Esophagus squamous epithelium (tissue), 4 donors: ENCODE results near the gene VAV3.

Source experiments
- POLR2A ChIP-seq, 4 donors: fragments of 450-650 bp; IDR thresholded peaks; one replicate each; pipeline ENCODE4 v1.6.1; 2017; ENCODE audit warnings: antibody characterized with exemption in 4 of 4, mild to moderate bottlenecking in 4 of 4, moderate library complexity in 3 of 4
- TF ChIP-seq, protein P1 (sequence below), 6 experiments: fragments of 450-650 bp in 4 of 6; fragments of 200-600 bp in 2 of 6; sonication (generic) in 2 of 6; IDR thresholded peaks; one replicate each; pipeline ENCODE4 v1.5.1; 2016 to 2019; ENCODE audit warnings: antibody characterized with exemption in 6 of 6, mild to moderate bottlenecking in 4 of 6, moderate library complexity in 4 of 6

DNA sequence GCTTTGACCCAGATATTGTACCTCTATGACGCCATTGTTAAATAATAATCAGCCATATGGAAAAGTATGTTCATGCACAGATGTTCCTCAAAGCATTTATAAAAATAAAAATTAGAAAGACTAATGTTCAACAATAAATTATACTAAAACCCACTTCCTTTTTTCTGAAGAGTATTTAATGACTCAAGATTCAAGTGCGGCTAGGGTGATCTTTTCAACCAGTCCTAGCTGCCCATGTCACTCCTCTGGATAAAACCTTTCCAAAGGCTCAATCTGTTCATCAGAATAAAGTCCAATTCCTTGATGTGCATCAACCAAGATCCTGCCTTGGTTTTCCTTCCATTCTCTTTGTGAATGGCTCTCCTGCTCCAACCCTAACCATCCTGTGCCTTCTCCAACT is 292.0 kb downstream of the VAV3 start:
- TF ChIP-seq POLR2A (IDR thresholded peaks at IDR 0.05): no peak
- TF ChIP-seq, protein P1, sequence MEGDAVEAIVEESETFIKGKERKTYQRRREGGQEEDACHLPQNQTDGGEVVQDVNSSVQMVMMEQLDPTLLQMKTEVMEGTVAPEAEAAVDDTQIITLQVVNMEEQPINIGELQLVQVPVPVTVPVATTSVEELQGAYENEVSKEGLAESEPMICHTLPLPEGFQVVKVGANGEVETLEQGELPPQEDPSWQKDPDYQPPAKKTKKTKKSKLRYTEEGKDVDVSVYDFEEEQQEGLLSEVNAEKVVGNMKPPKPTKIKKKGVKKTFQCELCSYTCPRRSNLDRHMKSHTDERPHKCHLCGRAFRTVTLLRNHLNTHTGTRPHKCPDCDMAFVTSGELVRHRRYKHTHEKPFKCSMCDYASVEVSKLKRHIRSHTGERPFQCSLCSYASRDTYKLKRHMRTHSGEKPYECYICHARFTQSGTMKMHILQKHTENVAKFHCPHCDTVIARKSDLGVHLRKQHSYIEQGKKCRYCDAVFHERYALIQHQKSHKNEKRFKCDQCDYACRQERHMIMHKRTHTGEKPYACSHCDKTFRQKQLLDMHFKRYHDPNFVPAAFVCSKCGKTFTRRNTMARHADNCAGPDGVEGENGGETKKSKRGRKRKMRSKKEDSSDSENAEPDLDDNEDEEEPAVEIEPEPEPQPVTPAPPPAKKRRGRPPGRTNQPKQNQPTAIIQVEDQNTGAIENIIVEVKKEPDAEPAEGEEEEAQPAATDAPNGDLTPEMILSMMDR (IDR thresholded peaks at IDR 0.05): no peak
